Activated CD4-positive, CD25-positive, alpha-beta regulatory T cell treated with anti-CD3 and anti-CD28 coated beads, Interleukin-2, amount 50 U/mL, for 16 hours (primary cell): ENCODE data around the gene OR1M1.

Source experiments
- DNase-seq: peaks from one replicate; pipeline ENCODE4 v3.0.0-alpha.2; 2020; ENCODE audit warnings: low read depth, low spot score

OR1M1 gene

DNA sequence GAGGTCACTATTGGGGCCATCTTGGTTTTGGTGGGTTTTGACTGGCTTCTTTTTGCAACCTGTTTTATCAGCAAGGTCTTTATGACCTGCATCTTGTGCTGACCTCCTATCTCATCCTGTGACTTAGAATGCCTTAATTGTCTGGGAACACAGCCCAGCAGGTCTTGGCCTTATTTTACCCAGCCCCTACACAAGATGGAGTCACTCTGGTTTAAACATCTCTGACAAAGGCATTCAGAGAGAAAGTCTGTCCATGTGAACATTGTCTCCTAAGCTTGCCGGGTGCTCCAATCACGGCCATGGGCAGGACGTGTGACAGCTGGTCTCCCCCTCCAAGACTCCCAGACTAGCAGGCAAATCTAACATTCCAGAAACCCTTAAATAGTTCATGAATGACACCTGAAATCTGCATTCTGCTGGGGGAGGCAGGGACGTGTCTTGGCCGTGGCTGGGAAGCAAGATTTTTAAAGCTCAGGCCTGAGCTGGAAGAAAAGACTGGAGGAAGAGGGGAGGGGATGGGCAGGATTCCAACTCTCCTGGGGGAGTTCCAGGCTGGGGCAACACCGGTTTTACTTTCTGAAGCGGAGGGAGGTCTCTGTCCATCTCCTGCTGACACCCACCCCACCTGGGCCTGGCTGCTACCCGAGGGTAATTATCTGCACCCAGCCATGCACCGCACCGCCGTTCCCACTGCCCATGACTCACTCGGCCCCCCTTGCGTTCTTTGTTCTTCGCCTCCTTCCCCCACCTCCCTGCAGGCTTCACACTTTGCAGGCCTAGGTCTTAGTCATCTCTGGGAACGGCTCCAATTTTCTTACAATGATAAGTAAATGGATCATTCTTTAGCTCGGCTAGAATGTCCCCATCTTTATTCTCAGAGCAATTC lies 11.6 kb upstream of the OR1M1 start:
- DNase-seq, result no peak

DNA sequence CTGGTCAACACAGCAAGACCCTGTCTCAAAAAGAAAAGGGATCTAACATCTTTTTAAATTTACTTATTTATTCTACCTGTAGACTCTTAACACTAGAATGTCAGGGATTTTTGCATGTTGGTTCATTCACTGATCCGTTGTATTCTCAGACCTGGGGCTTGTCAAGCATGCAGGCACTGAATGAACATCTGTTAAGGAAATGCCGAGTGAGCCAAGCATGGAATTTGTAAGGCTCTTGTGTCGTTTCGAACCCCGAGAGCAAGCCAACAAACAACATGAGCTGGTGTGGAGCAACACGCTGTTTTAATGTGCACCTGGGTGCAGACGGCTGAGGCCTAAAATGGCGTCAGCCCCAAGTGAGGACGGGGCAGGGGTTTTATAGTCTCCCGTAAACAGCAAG lies 10.0 kb upstream of the OR1M1 start:
- no peak for DNase-seq

DNA sequence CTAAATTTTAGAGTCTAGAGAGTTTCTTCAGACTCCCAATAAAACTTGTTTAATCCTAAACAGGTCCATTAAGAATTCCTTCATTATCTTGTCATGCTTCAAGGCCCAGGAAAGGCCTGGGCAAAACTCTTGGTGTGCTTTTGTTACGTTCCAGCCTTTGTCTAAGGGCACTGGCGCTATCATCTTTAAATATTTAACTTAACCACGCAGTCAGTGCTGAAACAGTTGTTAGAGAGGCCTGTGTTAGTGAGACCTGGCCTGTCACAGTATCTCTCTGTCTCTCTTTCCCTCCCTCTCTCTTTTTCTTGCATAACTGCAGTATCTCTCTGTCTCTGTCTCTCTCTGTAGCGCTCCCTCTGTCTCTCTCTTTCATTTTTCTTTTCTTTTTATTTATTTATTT lies 8.2 kb upstream of the OR1M1 start:
- DNase-seq, result no peak

DNA sequence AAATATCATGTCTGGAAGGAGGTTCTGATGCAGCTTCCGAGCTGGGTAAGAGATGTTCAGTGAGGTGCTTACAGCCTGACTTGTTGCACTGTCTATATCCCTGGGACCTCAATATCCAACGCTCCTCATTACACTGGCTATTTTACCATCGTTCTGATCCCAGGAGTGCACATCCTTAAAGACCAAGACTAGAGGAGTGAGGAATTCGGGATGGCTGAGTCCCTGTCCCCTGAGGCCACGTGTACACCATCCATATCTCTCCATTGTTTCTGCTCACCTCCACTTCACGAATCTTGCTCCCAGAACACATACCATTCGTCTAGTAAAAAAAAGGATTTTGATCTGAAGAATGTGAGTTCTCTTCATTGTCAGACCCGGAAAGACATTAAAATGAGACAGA lies 20.5 kb downstream of the OR1M1 start, which contains the start of gene OR7G2:
Gene OR7G2, minus strand, starts transcription at position 101 of the 400 bp plus-strand sequence. CDS start 4,232 bp downstream, outside the sequence.
- DNase-seq, result no peak

DNA sequence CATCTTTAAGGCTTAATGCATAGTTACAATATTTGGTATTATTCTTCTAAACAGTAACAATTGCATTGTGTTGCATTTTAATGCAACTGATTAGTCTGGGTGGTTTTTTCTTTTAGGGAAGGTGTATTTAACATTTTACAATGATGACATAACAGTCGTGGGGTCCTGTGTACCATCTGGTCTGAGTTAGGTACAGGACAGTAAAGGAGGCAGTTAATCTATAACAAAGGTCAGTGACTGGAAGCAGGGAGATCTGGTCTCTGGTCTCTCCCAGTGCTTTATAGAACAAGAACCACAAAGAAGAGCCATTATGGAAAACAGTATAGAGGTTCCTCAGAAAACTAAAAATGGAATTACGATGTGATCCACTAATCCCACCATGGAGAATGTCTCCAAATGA lies 23.1 kb downstream of the OR1M1 start:
- no peak for DNase-seq

DNA sequence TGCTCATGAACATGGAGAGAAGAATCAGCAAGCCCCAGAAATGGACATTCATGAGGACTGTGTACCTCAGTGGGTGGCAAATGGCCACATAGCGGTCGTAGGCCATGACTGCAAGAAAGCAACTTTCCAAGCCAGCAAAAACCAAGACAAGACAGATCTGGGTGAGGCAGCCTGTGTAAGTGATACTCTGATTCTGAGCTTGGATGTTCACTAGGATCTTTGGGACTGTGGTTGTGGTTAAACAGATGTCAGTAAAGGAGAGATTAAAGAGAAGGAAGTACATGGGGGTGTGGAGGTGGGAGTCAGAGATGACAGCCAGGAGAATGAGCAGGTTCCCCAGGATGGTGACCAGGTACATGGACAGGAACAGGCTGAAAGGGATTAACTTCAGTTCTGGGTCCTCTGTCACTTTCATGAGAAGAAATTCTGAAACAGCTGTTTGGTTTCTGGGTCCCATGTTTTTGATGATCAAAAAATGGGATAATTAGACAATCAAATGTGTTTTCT lies 28.5 kb downstream of the OR1M1 start, which contains the start of gene OR7G1:
Gene OR7G1, minus strand, starts transcription at position 457 of the 507 bp plus-strand sequence. Its CDS starts 0 bp downstream, at position 457.
- DNase-seq, result no peak

DNA sequence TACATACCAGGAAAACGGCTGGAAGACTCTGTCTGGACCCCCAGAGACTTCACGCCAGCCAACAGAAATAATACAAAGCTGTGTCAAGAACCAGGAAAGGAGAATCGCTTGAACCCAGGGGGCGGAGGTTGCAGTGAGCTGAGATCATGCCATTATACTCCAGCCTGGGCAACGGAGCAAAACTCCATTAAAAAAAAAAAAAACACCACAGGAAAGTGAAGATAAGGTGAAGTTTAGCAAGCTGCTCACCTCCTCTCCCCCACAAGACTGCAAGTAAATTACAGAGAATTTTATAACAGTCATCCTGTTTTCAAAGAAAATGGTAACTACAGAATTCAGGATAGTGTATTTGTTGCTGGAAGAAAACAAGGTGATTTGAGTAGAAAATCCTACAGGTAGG lies 29.7 kb downstream of the OR1M1 start:
- DNase-seq, result no peak

DNA sequence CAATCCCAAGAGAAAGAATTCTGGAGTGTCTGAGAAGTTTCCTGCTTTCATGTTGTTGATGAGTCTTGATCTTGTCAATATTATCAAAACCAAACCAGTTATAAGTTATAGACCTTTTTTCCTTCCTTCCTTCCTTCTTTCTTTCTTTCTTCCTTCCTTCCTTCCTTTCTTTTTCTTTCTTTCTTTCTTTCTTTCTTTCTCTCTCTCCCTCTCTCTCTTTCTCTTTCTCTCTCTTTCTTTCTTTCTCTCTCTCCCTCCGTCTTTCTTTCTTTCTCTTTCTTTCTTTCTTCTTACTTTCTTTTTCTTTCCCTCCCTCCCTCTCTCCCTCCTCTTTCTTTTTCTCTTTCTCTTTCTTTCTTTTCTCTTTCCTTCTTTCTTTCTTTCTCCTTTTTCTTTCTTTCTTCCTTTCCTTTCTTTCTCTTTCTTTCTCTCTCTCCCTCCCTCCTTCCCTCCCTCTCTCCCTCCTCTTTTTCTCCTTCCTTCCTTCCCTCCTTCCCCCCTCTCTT lies 40.1 kb downstream of the OR1M1 start, which contains the start of gene OR7G3:
Gene OR7G3, minus strand, starts transcription at position 51 of the 506 bp plus-strand sequence. Its CDS starts 0 bp downstream, at position 51.
- DNase-seq, result no peak

DNA sequence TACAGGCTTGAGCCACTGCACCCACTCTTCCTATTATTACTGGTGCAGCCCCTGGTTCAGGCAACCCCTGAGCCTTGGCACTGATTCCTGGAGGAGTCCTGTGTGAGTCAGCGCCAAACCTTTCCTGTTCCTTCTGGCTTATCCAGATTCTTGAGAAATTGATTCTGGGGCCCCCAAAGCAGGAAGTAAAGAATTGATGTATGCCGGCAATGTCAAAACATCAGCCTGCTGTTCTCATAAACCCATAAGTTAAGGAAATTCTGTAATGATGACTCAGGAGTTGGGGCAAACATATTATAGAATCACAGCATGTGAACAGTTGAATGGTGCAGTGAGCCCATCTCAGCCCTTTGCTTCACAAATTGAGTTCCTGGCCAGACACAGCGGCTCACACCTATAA lies 41.3 kb downstream of the OR1M1 start:
- no peak for DNase-seq

DNA sequence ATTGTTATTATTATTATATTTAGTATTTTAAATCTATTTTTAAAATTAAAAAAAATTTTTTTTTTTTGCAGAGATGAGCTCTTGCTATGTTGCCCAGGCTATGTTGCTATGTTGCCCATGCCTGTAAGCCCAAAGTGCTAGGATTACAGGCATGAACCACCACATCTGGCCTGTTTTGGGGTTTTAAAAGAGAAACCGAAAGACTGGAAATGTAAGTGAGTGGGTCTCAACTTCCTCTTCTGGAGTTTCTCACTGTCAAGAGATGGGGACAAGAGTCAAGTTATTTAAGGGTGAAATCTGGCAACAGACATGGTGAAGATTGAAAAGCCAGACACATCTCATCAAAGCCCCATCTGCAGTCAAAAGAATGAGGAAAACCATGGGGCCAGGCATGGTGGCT lies 44.1 kb downstream of the OR1M1 start:
- no peak for DNase-seq

DNA sequence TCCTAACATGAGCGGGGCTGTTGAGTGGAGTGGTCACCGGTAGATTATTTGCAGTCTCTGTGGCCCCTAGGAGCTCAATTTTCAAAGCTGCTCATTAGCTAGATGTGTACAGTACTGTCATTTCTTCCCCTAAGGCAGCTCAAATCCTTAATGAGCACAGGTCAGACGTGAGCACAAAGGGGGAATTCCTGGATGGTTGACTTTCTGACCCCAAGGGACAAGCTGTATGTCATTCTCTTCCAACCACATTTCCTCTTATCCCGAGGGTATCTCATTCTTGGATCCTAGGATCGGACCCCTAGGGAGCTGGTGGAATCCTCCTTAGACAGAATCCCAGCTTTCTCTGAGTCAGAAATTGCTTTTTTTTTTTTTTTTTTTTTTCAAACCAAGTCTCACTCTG lies 45.6 kb downstream of the OR1M1 start:
- DNase-seq, result no peak

DNA sequence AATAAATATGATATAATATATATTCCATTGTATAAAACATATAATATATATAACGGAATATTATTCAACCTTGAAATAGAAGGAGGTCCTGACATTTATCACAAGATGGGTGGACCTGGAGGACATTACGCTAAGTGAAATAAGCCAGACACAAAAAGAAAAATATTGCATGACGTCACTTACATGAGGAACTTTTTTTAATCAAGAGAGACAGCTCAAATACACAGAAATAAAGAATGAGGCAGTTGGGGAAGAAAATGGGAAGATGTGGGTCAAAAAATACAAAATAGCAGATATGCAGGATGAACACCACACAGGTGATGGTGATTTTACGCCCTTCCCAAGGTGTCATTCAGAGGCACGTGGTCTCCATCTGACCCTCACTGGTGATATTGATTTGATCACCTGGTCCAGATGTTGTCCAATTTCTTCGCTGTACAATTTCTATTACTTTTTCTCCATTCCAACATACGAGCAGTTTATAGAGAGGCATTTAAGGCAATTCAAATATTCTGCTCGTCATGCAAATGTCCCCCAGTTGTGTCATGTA lies 52.8 kb downstream of the OR1M1 start:
- no peak for DNase-seq

DNA sequence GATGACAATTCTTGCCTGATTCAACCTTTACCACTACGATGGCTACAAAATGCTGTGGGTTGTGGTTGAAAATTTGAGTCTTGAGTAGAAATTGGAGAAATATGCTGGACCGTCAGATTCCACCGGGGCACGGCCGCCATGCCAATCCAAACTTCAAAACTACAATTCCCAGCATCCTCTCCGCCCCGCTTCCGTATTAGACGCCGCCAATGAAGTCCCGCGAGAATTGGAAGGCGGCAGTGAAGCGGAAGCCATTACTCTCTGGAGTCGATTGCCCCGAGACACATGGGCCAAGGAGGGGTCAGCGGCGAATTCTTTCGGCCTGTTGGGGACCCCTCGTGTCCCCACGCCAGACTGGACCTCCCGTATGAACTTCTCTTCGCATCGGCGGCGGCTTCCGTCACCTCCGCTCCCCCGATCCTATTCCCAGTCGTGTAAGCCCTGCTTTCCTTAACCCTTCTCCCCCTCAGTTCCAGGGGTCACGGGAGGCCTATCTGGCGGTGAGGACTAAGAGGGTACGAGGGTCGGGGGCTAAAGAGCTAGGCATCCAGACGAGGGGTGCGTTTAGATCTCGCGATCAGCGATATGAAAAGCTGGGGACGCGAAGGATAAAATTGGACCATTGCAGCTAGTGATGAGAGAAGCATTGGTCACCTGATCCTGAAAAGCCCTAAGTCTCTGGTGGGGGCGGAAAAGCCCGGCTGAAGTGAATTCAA lies 53.5 kb downstream of the OR1M1 start, which contains the start of gene ZNF317:
Gene ZNF317, plus strand, starts transcription at position 239 of the 716 bp plus-strand sequence. CDS start 15,620 bp downstream, outside the sequence.
- DNase-seq, result peak; percentile 84

DNA sequence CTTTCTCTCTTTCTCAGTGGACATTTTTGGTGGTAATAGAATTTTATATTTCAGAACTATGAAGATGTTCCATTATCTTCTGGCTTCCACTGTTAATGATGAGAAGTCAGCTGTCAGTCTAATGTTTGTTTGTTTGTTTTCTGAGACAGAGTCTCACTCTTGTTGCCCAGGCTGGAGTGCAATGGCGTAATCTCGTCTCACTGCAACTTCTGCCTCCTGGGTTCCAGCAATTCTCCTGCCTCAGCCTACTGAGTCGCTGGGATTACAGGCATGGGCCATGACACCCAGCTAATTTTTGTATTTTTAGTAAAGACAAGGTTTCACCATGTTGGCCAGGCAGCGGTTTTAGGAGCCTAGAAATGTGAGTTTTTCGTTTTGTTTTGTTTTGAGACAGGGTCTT lies 58.1 kb downstream of the OR1M1 start:
- DNase-seq, result no peak
